ENCODE data around the gene TMEM120A.

TMEM120A gene

DNA sequence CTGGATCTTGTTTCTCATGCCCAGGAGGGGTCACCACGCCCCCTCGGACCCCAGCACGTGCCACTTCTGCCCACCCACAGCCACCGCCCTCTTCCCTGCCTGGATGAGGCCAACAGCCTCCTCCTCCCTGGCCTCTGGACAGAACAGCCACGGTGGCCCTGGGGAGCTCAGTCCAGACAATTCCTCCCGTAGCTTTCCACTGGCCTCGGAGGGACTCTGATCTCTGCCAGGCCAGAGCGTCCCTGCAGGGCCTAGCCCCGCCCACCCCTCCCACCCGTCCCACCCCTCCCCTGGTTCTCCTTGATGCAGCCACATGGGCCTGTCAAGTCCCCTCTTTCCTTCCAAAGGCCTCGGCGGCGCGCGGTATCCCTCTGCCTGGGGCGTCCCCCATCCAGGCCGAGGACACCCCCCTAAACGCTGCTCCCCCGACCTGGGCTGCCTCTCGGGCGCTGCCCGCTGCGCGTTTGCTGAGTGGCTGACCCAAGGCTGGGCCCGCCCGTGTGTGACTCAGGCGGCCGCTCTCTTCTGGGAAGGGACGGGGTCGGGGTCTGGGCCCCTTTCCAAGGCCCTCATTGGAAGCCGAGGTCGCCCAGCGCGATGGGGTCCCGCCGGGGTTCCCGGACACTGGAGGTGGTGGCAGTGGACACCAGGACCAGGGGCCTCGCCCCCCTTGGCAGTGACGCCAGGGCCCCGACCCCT lies 557 bp downstream of the TMEM120A start:
- Histone ChIP-seq H3K36me3 (ENCODE audit: control insufficient read depth in 1 of 2, insufficient read depth in 2 of 2, low read length in 2 of 2) (peaks cover 0 to 9% of the 10 kb centered on the region in 2 donors), H3K27ac (ENCODE audit: low read length) (peak overlapping the region; percentile 67), H3K9me3 (ENCODE audit: control insufficient read depth in 1 of 2, low read length in 2 of 2) (no peaks in the 10 kb centered on the region), H3K27me3 (ENCODE audit: low read depth, low read length) (no peaks in the 10 kb centered on the region), H3K4me3 (ENCODE audit: low read depth in 1 of 2, low read length in 2 of 2) (peak overlapping the region; percentile 57 to 93), H3K4me1 (ENCODE audit: control insufficient read depth in 1 of 2, insufficient read depth in 2 of 2, low read length in 2 of 2) (peaks cover 3 to 30% of the 10 kb centered on the region in 2 donors)

GRCh38 chr7:75992083-75992755 lies 2.2 kb downstream of the TMEM120A start:
- Histone ChIP-seq H3K27ac (ENCODE audit: low read length) (no peak overlapping the region), H3K36me3 (ENCODE audit: control insufficient read depth in 1 of 2, insufficient read depth in 2 of 2, low read length in 2 of 2) (peaks cover 0 to 20% of the 10 kb centered on the region in 2 donors), H3K4me3 (ENCODE audit: low read depth in 1 of 2, low read length in 2 of 2) (no peak overlapping the region), H3K27me3 (ENCODE audit: low read depth, low read length) (no peaks in the 10 kb centered on the region), H3K4me1 (ENCODE audit: control insufficient read depth in 1 of 2, insufficient read depth in 2 of 2, low read length in 2 of 2) (peaks cover 3 to 30% of the 10 kb centered on the region in 2 donors), H3K9me3 (ENCODE audit: control insufficient read depth in 1 of 2, low read length in 2 of 2) (no peaks in the 10 kb centered on the region)

DNA sequence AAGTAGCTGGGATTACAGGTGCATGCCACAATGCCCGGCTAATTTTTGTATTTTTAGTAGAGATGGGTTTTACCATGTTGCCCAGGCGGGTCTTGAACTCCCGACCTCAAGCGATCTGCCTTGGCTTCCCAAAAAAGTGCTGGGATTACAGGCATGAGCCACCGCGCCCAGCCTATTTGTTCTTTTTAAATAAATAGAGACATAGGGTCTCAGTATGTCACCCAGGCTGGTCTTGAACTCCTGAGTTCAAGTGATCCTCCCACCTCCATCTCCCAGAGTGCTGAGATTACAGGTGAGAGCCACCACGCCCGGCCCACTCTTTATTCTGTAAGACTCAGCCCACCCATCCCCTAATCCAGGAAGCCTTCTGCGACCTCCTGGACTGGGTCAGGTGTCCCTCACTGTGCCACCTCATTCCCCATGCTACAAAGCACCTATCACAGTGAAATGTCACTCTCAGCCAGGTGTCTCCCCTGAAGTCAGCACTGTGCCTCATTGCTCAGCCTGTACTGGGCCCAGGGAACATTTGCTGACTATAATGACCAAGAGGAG lies 2.8 kb downstream of the TMEM120A start:
- H3K27me3 ChIP-seq (ENCODE audit: low read depth, low read length) = no peaks in the 10 kb centered on the region
- H3K9me3 ChIP-seq (ENCODE audit: control insufficient read depth in 1 of 2, low read length in 2 of 2) = no peaks in the 10 kb centered on the region
- peaks cover 3 to 30% of the 10 kb centered on the region in 2 donors for H3K4me1 ChIP-seq (ENCODE audit: control insufficient read depth in 1 of 2, insufficient read depth in 2 of 2, low read length in 2 of 2)
- H3K36me3 ChIP-seq (ENCODE audit: control insufficient read depth in 1 of 2, insufficient read depth in 2 of 2, low read length in 2 of 2) = peaks cover 0 to 25% of the 10 kb centered on the region in 2 donors
- no peak overlapping the region for H3K27ac ChIP-seq (ENCODE audit: low read length)
- H3K4me3 ChIP-seq (ENCODE audit: low read depth in 1 of 2, low read length in 2 of 2) = no peak overlapping the region

DNA sequence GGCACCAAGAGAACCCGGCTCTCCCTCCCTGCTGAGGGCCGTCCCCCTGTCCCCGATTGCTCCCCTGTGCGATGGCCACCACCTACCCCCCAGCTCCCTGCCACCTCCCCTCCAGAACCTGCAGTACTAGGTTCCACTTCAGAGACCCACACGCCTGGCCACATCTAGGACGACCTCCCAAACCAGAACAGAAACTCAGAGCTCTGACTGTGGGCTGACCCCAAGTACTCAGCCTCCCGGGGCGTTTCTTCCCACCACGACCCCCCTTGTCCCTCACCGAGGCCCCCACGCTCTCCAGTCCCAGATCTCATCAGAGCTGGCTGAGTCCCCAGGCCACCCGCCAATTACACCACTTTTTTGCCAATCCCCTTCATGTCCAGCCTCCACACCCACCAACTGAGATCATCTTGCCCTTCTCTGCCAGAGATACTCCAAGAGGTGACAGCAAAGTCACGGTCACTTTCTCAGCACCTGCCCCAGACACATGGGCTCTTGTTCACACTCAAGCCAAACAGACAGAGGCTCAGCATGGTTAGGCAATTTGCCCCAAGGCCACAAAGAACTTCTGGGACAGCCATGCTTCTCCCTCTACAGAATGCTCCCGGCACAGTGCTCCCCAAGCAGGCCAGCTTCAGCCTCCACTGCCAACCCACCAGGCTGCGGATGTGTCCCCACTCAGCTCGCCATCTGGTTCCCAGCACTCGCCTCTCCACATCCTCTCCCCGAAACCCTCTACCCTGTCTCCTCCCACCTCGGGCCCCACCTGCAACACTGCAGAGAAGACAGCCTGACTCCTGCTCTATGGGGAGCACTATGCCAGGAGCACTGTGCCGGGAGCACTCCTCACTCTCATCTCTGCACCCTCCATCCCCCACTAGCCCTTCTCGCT lies 4.7 kb downstream of the TMEM120A start:
- no peak overlapping the region for H3K27ac ChIP-seq (ENCODE audit: low read length)
- H3K27me3 ChIP-seq (ENCODE audit: low read depth, low read length) = no peaks in the 10 kb centered on the region
- H3K4me3 ChIP-seq (ENCODE audit: low read depth in 1 of 2, low read length in 2 of 2) = no peak overlapping the region
- no peaks in the 10 kb centered on the region for H3K9me3 ChIP-seq (ENCODE audit: control insufficient read depth in 1 of 2, low read length in 2 of 2)
- peaks cover 0 to 36% of the 10 kb centered on the region in 2 donors for H3K36me3 ChIP-seq (ENCODE audit: control insufficient read depth in 1 of 2, insufficient read depth in 2 of 2, low read length in 2 of 2)
- H3K4me1 ChIP-seq (ENCODE audit: control insufficient read depth in 1 of 2, insufficient read depth in 2 of 2, low read length in 2 of 2) = peaks cover 3 to 20% of the 10 kb centered on the region in 2 donors

DNA sequence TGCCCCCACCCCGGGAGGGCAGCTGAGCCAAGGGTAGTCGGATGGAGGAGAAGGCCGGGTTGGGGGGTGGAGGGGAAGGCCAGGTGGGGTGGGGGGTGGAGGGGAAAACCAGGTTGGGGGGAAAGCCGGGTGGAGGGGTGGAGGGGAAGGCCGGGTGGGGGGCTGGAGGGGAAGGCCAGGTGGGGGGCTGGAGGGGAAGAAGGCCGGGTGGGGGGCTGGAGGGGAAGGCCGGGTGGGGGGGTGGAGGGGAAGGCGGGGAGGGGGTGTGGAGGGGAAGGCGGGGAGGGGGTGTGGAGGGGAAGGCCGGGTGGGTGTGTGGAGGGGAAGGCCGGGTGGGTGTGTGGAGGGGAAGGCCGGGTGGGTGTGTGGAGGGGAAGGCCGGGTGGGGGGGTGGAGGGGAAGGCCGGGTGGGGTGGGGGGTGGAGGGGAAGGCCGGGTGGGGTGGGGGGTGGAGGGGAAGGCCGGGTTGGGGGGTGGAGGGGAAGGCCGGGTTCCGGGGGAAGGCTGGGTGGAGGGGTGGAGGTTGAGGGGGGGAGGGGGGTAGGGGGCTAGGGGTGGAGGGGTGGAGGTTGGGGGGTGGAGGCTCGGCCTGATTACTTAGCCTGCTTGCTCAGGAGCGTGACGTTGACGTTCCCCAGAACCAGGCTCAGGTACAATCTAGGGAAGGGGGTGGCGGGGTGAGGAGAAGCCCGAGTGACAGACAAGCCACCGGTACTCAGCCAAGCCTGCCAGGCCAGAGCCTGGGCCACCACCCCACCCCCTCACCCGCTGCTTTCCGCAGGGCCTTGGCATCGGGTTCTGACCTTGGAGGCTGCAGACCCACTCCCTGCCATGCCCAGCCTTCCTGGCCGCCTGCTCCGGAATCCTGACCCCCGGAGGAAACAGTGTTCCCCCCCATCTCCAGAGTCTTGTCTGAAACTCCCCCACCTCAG lies 5.6 kb downstream of the TMEM120A start:
- H3K27me3 ChIP-seq (ENCODE audit: low read depth, low read length) = no peaks in the 10 kb centered on the region
- H3K27ac ChIP-seq (ENCODE audit: low read length) = no peak overlapping the region
- peaks cover 0 to 45% of the 10 kb centered on the region in 2 donors for H3K36me3 ChIP-seq (ENCODE audit: control insufficient read depth in 1 of 2, insufficient read depth in 2 of 2, low read length in 2 of 2)
- no peak overlapping the region for H3K4me3 ChIP-seq (ENCODE audit: low read depth in 1 of 2, low read length in 2 of 2)
- H3K9me3 ChIP-seq (ENCODE audit: control insufficient read depth in 1 of 2, low read length in 2 of 2) = no peaks in the 10 kb centered on the region
- peaks cover 3 to 20% of the 10 kb centered on the region in 2 donors for H3K4me1 ChIP-seq (ENCODE audit: control insufficient read depth in 1 of 2, insufficient read depth in 2 of 2, low read length in 2 of 2)

GRCh38 chr7:75987805-75988567 lies 6.4 kb downstream of the TMEM120A start:
- Histone ChIP-seq H3K9me3 (ENCODE audit: control insufficient read depth in 1 of 2, low read length in 2 of 2) (no peaks in the 10 kb centered on the region), H3K4me3 (ENCODE audit: low read depth in 1 of 2, low read length in 2 of 2) (no peak overlapping the region), H3K27ac (ENCODE audit: low read length) (no peak overlapping the region), H3K4me1 (ENCODE audit: control insufficient read depth in 1 of 2, insufficient read depth in 2 of 2, low read length in 2 of 2) (peaks cover 0 to 14% of the 10 kb centered on the region in 2 donors), H3K27me3 (ENCODE audit: low read depth, low read length) (no peaks in the 10 kb centered on the region), H3K36me3 (ENCODE audit: control insufficient read depth in 1 of 2, insufficient read depth in 2 of 2, low read length in 2 of 2) (peaks cover 5 to 51% of the 10 kb centered on the region in 2 donors)

- Histone ChIP-seq H3K27ac (ENCODE audit: low read length) (no peak overlapping the region), H3K36me3 (ENCODE audit: control insufficient read depth in 1 of 2, insufficient read depth in 2 of 2, low read length in 2 of 2) (peaks cover 5 to 58% of the 10 kb centered on the region in 2 donors), H3K27me3 (ENCODE audit: low read depth, low read length) (no peaks in the 10 kb centered on the region), H3K4me3 (ENCODE audit: low read depth in 1 of 2, low read length in 2 of 2) (no peak overlapping the region), H3K9me3 (ENCODE audit: control insufficient read depth in 1 of 2, low read length in 2 of 2) (no peaks in the 10 kb centered on the region), H3K4me1 (ENCODE audit: control insufficient read depth in 1 of 2, insufficient read depth in 2 of 2, low read length in 2 of 2) (peaks cover 0 to 13% of the 10 kb centered on the region in 2 donors)
Measured at GRCh38 chr7:75987026-75987804, 7.2 kb downstream of the TMEM120A start.

GRCh38 chr7:75986147-75986781 lies 8.1 kb downstream of the TMEM120A start:
- Histone ChIP-seq H3K27me3 (ENCODE audit: low read depth, low read length) (no peaks in the 10 kb centered on the region), H3K4me3 (ENCODE audit: low read depth in 1 of 2, low read length in 2 of 2) (no peak overlapping the region), H3K27ac (ENCODE audit: low read length) (no peak overlapping the region), H3K4me1 (ENCODE audit: control insufficient read depth in 1 of 2, insufficient read depth in 2 of 2, low read length in 2 of 2) (peaks cover 0 to 13% of the 10 kb centered on the region in 2 donors), H3K9me3 (ENCODE audit: control insufficient read depth in 1 of 2, low read length in 2 of 2) (no peaks in the 10 kb centered on the region), H3K36me3 (ENCODE audit: control insufficient read depth in 1 of 2, insufficient read depth in 2 of 2, low read length in 2 of 2) (peaks cover 5 to 66% of the 10 kb centered on the region in 2 donors)

DNA sequence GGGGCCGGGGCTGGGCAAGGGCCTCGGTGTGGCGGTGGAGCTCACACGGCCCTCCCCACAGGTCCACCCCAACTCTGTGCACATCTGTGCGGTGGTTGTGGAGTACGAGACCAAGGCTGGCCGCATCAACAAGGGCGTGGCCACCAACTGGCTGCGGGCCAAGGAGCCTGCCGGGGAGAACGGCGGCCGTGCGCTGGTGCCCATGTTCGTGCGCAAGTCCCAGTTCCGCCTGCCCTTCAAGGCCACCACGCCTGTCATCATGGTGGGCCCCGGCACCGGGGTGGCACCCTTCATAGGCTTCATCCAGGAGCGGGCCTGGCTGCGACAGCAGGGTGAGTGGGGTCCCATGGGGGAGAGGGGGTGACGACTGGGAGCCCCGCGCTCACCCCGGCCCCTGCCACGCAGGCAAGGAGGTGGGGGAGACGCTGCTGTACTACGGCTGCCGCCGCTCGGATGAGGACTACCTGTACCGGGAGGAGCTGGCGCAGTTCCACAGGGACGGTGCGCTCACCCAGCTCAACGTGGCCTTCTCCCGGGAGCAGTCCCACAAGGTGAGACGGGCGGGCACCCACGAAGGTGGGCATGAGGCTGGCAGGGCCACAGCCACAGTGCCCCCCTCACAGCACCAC lies 8.8 kb downstream of the TMEM120A start:
- H3K9me3 ChIP-seq (ENCODE audit: control insufficient read depth in 1 of 2, low read length in 2 of 2) = no peaks in the 10 kb centered on the region
- peaks cover 5 to 72% of the 10 kb centered on the region in 2 donors for H3K36me3 ChIP-seq (ENCODE audit: control insufficient read depth in 1 of 2, insufficient read depth in 2 of 2, low read length in 2 of 2)
- no peak overlapping the region for H3K4me3 ChIP-seq (ENCODE audit: low read depth in 1 of 2, low read length in 2 of 2)
- H3K27me3 ChIP-seq (ENCODE audit: low read depth, low read length) = no peaks in the 10 kb centered on the region
- no peak overlapping the region for H3K27ac ChIP-seq (ENCODE audit: low read length)
- peaks cover 0 to 13% of the 10 kb centered on the region in 2 donors for H3K4me1 ChIP-seq (ENCODE audit: control insufficient read depth in 1 of 2, insufficient read depth in 2 of 2, low read length in 2 of 2)

Data from muscle layer of duodenum (tissue), 2 donors.